Smooth muscle cell (in vitro differentiated cells): ENCODE data around the gene NHLH2. TPM values are rescaled to one million over a fixed set of nuclear protein-coding genes. Genes with fewer than 3 reads are reported as not detected.

ENCODE experiments used
- DNase-seq: peaks from one replicate; lab custom pipeline; 2025; ENCODE audit not compliant: unreplicated experiment; lab: John Stamatoyannopoulos, UW
- H2AFZ ChIP-seq: fragments of 200-600 bp; sonication (generic); 2 replicates; pipeline ENCODE4 v1.6.0; 2016; ENCODE audit warnings: antibody characterized with exemption, low read depth, mild to moderate bottlenecking
- H3F3A ChIP-seq: fragments of 200-600 bp; sonication (generic); 2 replicates; pipeline ENCODE4 v1.6.0; 2017; ENCODE audit warnings: antibody characterized with exemption, low read depth
- H3K27ac ChIP-seq: fragments of 200-600 bp; sonication (generic); 2 replicates; pipeline ENCODE4 v1.5.1; 2016; ENCODE audit warnings: low read depth, mild to moderate bottlenecking
- H3K27me3 ChIP-seq: fragments of 200-600 bp; sonication (generic); 2 replicates; pipeline ENCODE4 v1.6.1; 2016; ENCODE audit warnings: low read depth, mild to moderate bottlenecking
- H3K36me3 ChIP-seq: fragments of 200-600 bp; sonication (generic); 2 replicates; pipeline ENCODE4 v1.5.1; 2016; ENCODE audit warnings: low read depth
- H3K4me1 ChIP-seq: fragments of 200-600 bp; sonication (generic); 2 replicates; pipeline ENCODE4 v1.5.1; 2016; ENCODE audit warnings: low read depth
- H3K4me2 ChIP-seq: fragments of 200-600 bp; sonication (generic); 2 replicates; pipeline ENCODE4 v1.6.0; 2016; ENCODE audit warnings: mild to moderate bottlenecking
- H3K4me3 ChIP-seq: fragments of 200-600 bp; sonication (generic); 2 replicates; pipeline ENCODE4 v1.5.1; 2016; ENCODE audit warnings: mild to moderate bottlenecking
- H3K79me2 ChIP-seq: fragments of 200-600 bp; sonication (generic); 2 replicates; pipeline ENCODE4 v1.6.0; 2016; ENCODE audit warnings: low read depth, mild to moderate bottlenecking
- H3K9ac ChIP-seq: fragments of 200-600 bp; sonication (generic); 2 replicates; pipeline ENCODE4 v1.6.0; 2016; ENCODE audit warnings: low read depth
- H3K9me3 ChIP-seq: fragments of 200-600 bp; sonication (generic); replicated peaks from 2 replicates; pipeline ENCODE4 v1.5.1; 2016; ENCODE audit warnings: low read depth
- H4K20me1 ChIP-seq: fragments of 200-600 bp; sonication (generic); 2 replicates; pipeline ENCODE4 v1.6.0; 2016; ENCODE audit warnings: low read depth
- WGBS: methylation state at CpG from one replicate; pipeline ENCODE4 v1.1.7; 2016; ENCODE audit warnings: low lambda C conversion rate; 5-methylcytosine and 5-hydroxymethylcytosine counted together
- polyA plus RNA-seq: library from polyadenylated mRNA; unstranded; fragments of >200 nt; fragmentation: Nextera tagmentation; extraction: Ambion mirVana; gene quantifications from 2 replicates; pipeline ENCODE4 v1.2.1, GENCODE V29; 2016
- total RNA-seq: library from RNA; depleted of rRNA; stranded (reverse); fragments of >200 nt; gene quantifications from 2 replicates; pipeline ENCODE4 v1.2.3, GENCODE V29; 2014
- TF ChIP-seq, protein P1 (sequence below): fragments of 200-600 bp; sonication (generic); IDR thresholded peaks from 2 replicates; pipeline ENCODE4 v1.5.1; 2017; ENCODE audit warnings: borderline replicate concordance, mild to moderate bottlenecking, antibody characterized with exemption; ENCODE audit not compliant: insufficient read depth, poor library complexity, severe bottlenecking

NHLH2 gene
- total RNA-seq (0.54 and 0.90 TPM in 2 replicates), polyA plus RNA-seq (0.30 and 0.46 TPM in 2 replicates)

DNA sequence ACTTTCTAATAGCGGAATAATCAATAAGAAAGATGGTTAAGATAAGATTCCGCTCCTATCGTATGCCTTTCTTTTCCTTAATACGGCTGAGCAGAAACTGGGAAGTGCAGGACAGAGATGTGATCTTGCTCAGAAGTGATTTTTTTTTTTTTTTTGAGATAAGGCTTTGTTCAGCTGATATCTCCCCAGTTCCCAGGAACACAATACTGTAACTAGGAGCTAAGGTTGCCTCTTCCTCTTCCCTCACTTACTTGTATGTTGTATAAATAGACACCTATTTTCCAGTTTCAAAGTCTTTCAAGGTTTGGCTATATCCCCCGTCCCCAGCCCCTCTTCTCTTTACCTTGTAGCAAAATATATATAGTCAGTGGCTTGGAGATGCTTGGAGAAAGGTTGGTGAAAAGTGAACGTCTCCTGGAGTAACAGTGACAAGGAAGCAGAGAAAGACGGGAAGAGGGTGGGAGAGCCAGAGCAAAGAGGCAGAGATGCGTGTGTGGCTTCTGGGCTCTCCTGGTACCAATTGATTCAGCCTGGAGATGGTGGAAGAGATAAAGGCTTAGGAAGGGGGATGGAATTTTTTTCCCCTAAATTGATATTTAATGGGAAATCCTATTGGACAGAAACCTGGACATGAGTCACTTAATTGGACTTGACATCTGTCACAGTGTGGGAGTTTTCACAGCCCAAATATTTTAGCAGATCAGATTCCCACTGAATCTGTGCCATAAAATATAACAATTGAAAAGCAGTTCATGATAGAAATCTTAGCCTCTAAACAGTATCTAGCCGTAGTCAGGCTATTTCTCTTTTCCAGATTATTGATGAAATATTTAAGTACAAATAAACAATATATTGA, at the start of gene NHLH2:
TSS of gene NHLH2 (minus strand) at position 522 of the 856 bp plus-strand sequence. CDS start 2,754 bp downstream, outside the sequence.
- no peak within 1 kb of the TSS for H2AFZ ChIP-seq
- no peaks in the 10 kb centered on the region for H3K36me3 ChIP-seq
- no peak within 1 kb of the TSS for H3K9ac ChIP-seq
- WGBS: 58% methylated on average over 9 of the region's 9 CpGs
- no peak within 1 kb of the TSS for H3K27ac ChIP-seq
- H3F3A ChIP-seq: no peaks in the 10 kb centered on the region
- DNase-seq: no peak
- no peaks in the 10 kb centered on the region for H4K20me1 ChIP-seq
- H3K9me3 ChIP-seq: no peaks in the 10 kb centered on the region
- peaks cover 77% of the 10 kb centered on the region for H3K27me3 ChIP-seq
- H3K4me2 ChIP-seq: peak within 1 kb of the TSS; percentile 96
- H3K79me2 ChIP-seq: no peaks in the 10 kb centered on the region
- H3K4me1 ChIP-seq: peaks cover 8% of the 10 kb centered on the region
- TF ChIP-seq, protein P1, sequence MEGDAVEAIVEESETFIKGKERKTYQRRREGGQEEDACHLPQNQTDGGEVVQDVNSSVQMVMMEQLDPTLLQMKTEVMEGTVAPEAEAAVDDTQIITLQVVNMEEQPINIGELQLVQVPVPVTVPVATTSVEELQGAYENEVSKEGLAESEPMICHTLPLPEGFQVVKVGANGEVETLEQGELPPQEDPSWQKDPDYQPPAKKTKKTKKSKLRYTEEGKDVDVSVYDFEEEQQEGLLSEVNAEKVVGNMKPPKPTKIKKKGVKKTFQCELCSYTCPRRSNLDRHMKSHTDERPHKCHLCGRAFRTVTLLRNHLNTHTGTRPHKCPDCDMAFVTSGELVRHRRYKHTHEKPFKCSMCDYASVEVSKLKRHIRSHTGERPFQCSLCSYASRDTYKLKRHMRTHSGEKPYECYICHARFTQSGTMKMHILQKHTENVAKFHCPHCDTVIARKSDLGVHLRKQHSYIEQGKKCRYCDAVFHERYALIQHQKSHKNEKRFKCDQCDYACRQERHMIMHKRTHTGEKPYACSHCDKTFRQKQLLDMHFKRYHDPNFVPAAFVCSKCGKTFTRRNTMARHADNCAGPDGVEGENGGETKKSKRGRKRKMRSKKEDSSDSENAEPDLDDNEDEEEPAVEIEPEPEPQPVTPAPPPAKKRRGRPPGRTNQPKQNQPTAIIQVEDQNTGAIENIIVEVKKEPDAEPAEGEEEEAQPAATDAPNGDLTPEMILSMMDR: no peak
- no peak within 1 kb of the TSS for H3K4me3 ChIP-seq

DNA sequence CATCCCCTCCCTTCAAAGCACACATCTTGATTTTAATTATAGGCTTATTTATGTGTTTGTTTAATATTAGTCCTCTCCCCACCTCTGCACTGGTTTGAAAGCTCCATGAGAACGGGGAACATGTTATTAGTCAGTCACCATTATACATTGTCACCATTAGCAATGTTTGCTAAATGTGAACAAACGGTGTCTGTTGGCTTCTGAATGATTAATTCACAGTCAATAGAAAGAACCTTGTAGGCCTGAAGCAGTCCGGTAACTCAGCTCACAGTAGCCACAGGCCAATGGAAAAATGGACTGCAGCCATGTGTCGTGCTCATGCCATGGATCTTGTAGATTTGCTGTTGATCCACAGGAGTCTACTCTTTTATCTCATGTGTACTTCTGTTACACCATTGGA, 49.7 kb upstream of the NHLH2 start:
- 77% methylated on average over 4 of the region's 4 CpGs for WGBS
- Histone ChIP-seq H3F3A (no peaks in the 10 kb centered on the region), H3K9ac (no peak overlapping the region), H3K36me3 (no peaks in the 10 kb centered on the region), H3K4me2 (no peak overlapping the region), H3K9me3 (no peaks in the 10 kb centered on the region), H3K4me1 (no peaks in the 10 kb centered on the region), H2AFZ (no peak overlapping the region), H4K20me1 (no peaks in the 10 kb centered on the region), H3K4me3 (no peak overlapping the region), H3K79me2 (no peaks in the 10 kb centered on the region), H3K27me3 (no peaks in the 10 kb centered on the region), H3K27ac (no peak overlapping the region)
- TF ChIP-seq, protein P1: no peak
- DNase-seq: no peak

DNA sequence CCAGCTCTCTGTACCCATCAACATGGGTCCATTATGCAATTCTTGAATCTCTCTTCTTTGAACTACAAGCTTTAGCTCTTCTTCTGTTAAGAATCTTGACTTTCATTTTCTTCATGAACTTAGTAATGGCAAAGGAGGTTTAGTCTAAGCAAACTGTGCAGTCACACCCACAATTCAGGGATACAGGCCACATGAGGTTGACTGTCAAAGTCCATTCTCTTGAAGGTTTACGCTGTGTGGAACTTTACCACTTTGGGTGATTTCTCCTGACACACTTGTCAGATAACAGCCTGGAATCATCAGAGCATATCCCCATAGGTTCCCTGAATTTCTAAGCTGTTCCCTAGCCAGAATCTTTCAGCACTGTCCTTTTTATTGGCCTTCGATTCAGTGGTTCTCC, 48.0 kb upstream of the NHLH2 start:
- H3K9me3 ChIP-seq: no peaks in the 10 kb centered on the region
- no peak overlapping the region for H3K9ac ChIP-seq
- H3K4me2 ChIP-seq: no peak overlapping the region
- no peak overlapping the region for H2AFZ ChIP-seq
- H3F3A ChIP-seq: no peaks in the 10 kb centered on the region
- H3K4me3 ChIP-seq: no peak overlapping the region
- no peaks in the 10 kb centered on the region for H3K4me1 ChIP-seq
- no peak overlapping the region for H3K27ac ChIP-seq
- TF ChIP-seq, protein P1: no peak
- H3K36me3 ChIP-seq: no peaks in the 10 kb centered on the region
- 96% methylated on average over 2 of the region's 2 CpGs for whole genome bisulfite sequencing
- no peaks in the 10 kb centered on the region for H3K79me2 ChIP-seq
- H4K20me1 ChIP-seq: no peaks in the 10 kb centered on the region
- no peak for DNase-seq
- no peaks in the 10 kb centered on the region for H3K27me3 ChIP-seq
